GM19468 (cell line): ENCODE measurements around the gene PNPLA4.

Source experiments
- ATAC-seq: cut with Tn5 transposase; IDR thresholded peaks from one replicate; pipeline ENCODE4 v1.9.1; 2021; ENCODE audit warnings: mild to moderate bottlenecking, moderate library complexity, moderate number of reproducible peaks; ENCODE audit not compliant: unreplicated experiment; ENCODE audit errors: extremely low read depth

The PNPLA4 gene

GRCh38 chrX:7889135-7889534, 38.1 kb downstream of the PNPLA4 start:
- no peak for ATAC-seq

- ATAC-seq, result no peak
Measured at GRCh38 chrX:7876957-7877356, 50.3 kb downstream of the PNPLA4 start.

GRCh38 chrX:7872042-7872441, 55.2 kb downstream of the PNPLA4 start:
- ATAC-seq, result no peak

- ATAC-seq, result no peak
Measured at GRCh38 chrX:7852166-7852565, 75.0 kb downstream of the PNPLA4 start.
